Keratinocyte (primary cell): ENCODE data around the gene USP54. TPM values are rescaled to one million over a fixed set of nuclear protein-coding genes. Genes with fewer than 3 reads are reported as not detected.

Experiments used
- DNase-seq: peaks from one replicate; pipeline ENCODE4 v3.0.0-alpha.2; 2011; ENCODE audit warnings: low read depth, missing footprints, low spot score
- FAIRE-seq: peaks from 2 replicates; lab custom pipeline; 2011; peaks lifted over from hg19 to GRCh38; lab: Jason Lieb, UNC
- H2AFZ ChIP-seq: 2 replicates; pipeline ENCODE4 v1.6.0; 2012; ENCODE audit warnings: low read length, control low read depth, inconsistent platforms; ENCODE audit not compliant: control insufficient read depth
- H3K27ac ChIP-seq: 2 replicates; pipeline ENCODE4 v1.5.1; 2011; ENCODE audit warnings: low read length; ENCODE audit not compliant: control insufficient read depth, insufficient read depth
- H3K27me3 ChIP-seq: 3 replicates; pipeline ENCODE4 v1.6.0; 2011; ENCODE audit warnings: low read length; ENCODE audit not compliant: control insufficient read depth, insufficient read depth; ENCODE audit errors: extremely low read depth
- H3K36me3 ChIP-seq, 2 experiments: 2 replicates in 1 of 2; 3 replicates in 1 of 2; pipeline ENCODE4 v1.5.1; 2011; ENCODE audit warnings: low read length in 2 of 2, mild to moderate bottlenecking in 1 of 2; ENCODE audit not compliant: control insufficient read depth in 2 of 2, insufficient read depth in 2 of 2; ENCODE audit errors: extremely low read depth in 1 of 2
- H3K4me1 ChIP-seq: 3 replicates; pipeline ENCODE4 v1.5.1; 2011; ENCODE audit warnings: low read length; ENCODE audit not compliant: control insufficient read depth, insufficient read depth; ENCODE audit errors: extremely low read depth
- H3K4me2 ChIP-seq: 3 replicates; pipeline ENCODE4 v1.6.0; 2011; ENCODE audit warnings: low read depth, low read length; ENCODE audit not compliant: control insufficient read depth, insufficient read depth; ENCODE audit errors: extremely low read depth
- H3K4me3 ChIP-seq, 3 experiments: fragments of 200-600 bp in 1 of 3; sonication (generic) in 1 of 3; 2 replicates in 2 of 3; 3 replicates in 1 of 3; pipeline ENCODE4 v1.5.1; 2011 to 2016; ENCODE audit warnings: low read length in 3 of 3, mild to moderate bottlenecking in 3 of 3, control low read depth in 2 of 3, inconsistent platforms in 1 of 3, low read depth in 1 of 3, mixed read lengths in 1 of 3, mixed run types in 1 of 3, moderate library complexity in 1 of 3; ENCODE audit not compliant: control insufficient read depth in 2 of 3, insufficient read depth in 2 of 3; ENCODE audit errors: extremely low read depth in 1 of 3
- H3K79me2 ChIP-seq: 2 replicates; pipeline ENCODE4 v1.6.0; 2012; ENCODE audit warnings: low read length; ENCODE audit not compliant: control insufficient read depth, insufficient read depth
- H3K9ac ChIP-seq: 3 replicates; pipeline ENCODE4 v1.6.0; 2011; ENCODE audit warnings: low read length; ENCODE audit not compliant: control insufficient read depth, insufficient read depth; ENCODE audit errors: extremely low read depth
- H3K9me1 ChIP-seq: 3 replicates; pipeline ENCODE4 v1.6.0; 2011; ENCODE audit warnings: low read length; ENCODE audit not compliant: control insufficient read depth, insufficient read depth; ENCODE audit errors: extremely low read depth
- H3K9me3 ChIP-seq: 2 replicates; pipeline ENCODE4 v1.5.1; 2012; ENCODE audit warnings: low read depth, low read length; ENCODE audit not compliant: control insufficient read depth
- H4K20me1 ChIP-seq: 3 replicates; pipeline ENCODE4 v1.6.0; 2011; ENCODE audit warnings: low read length; ENCODE audit not compliant: control insufficient read depth, insufficient read depth; ENCODE audit errors: extremely low read depth
- CTCF ChIP-seq, 3 experiments: IDR thresholded peaks in 1 of 3; conservative IDR thresholded peaks in 1 of 3; optimal IDR thresholded peaks in 1 of 3; 2 replicates in 2 of 3; 3 replicates in 1 of 3; pipeline versions ENCODE3 to v1.5.1; 2011; ENCODE audit warnings: low read length in 3 of 3, mild to moderate bottlenecking in 3 of 3, moderate library complexity in 2 of 3, control low read depth in 1 of 3, inconsistent platforms in 1 of 3; ENCODE audit not compliant: insufficient read depth in 2 of 3; ENCODE audit errors: extremely low read depth in 1 of 3
- EZH2 ChIP-seq: IDR thresholded peaks from one replicate; pipeline ENCODE4 v1.6.1; 2012; ENCODE audit warnings: inconsistent platforms, mild to moderate bottlenecking, low read length, moderate library complexity
- dilution Hi-C: fragments of 300-500 bp; cut with MboI; formaldehyde crosslinking; loops from one replicate; pipeline ENCODE4 v1.7.0; 2020; ENCODE audit warnings: low sequenced_read_pairs; ENCODE audit not compliant: extremely low pct_ligation_motif_present
- polyA plus RNA-seq, 5 experiments: library from polyadenylated mRNA; depleted of rRNA in 3 of 5; stranded (reverse) in 3 of 5; stranded (forward) in 1 of 5; unstranded in 1 of 5; fragments of >200 nt; gene quantifications; 1 replicate in 1 of 5; 2 replicates in 3 of 5; 3 replicates in 1 of 5; pipeline versions ENCODE4 v1.2.1 to v1.2.3, GENCODE V29; 2011 to 2012; ENCODE audit warnings: missing spikeins in 2 of 5, low read depth in 1 of 5, low replicate concordance in 1 of 5

The USP54 gene
- polyA plus RNA-seq, 1 donor (not counting 4 experiments of a cell fraction or from before 2014, with no cell fraction given) = 7.6 TPM

- Histone ChIP-seq H3K9me1 (no peaks in the 10 kb centered on the region), H3K9ac (no peak overlapping the region), H3K27ac (no peak overlapping the region), H3K9me3 (no peaks in the 10 kb centered on the region), H3K4me1 (no peaks in the 10 kb centered on the region), H3K4me2 (no peak overlapping the region), H2AFZ (no peak overlapping the region), H3K36me3 (no peaks in the 10 kb centered on the region), H3K79me2 (no peaks in the 10 kb centered on the region), H3K4me3 (no peak overlapping the region), H4K20me1 (no peaks in the 10 kb centered on the region), H3K27me3 (no peaks in the 10 kb centered on the region)
- dilution Hi-C loops = loop anchor here (10.0 kb wide), 1 partner anchor 88 kb away; no protein-coding TSS in a partner anchor
- DNase-seq (no peak), FAIRE-seq (no peak)
- TF ChIP-seq EZH2 (no peak), CTCF (optimal IDR thresholded peaks at IDR 0.05 in 1 of 3, IDR thresholded peaks at IDR 0.05 in 1 of 3, conservative IDR thresholded peaks at IDR 0.05 in 1 of 3; ENCODE audit: extremely low read depth in 1 of 3, insufficient read depth in 2 of 3, low read length in 3 of 3) (no peak)
Measured at GRCh38 chr10:73537288-73537687, 53.9 kb downstream of the USP54 start.

GRCh38 chr10:73534857-73535256, 56.3 kb downstream of the USP54 start:
- dilution Hi-C loops = loop anchor here (10.0 kb wide), 1 partner anchor 90 kb away; no protein-coding TSS in a partner anchor
- TF ChIP-seq CTCF (optimal IDR thresholded peaks at IDR 0.05 in 1 of 3, IDR thresholded peaks at IDR 0.05 in 1 of 3, conservative IDR thresholded peaks at IDR 0.05 in 1 of 3; ENCODE audit: extremely low read depth in 1 of 3, insufficient read depth in 2 of 3, low read length in 3 of 3) = no peak
- no peak for TF ChIP-seq EZH2
- FAIRE-seq = no peak

More at GRCh38 chr10:73534857-73535256, 56.3 kb downstream of the USP54 start:
- Histone ChIP-seq H3K4me3 (no peak overlapping the region), H3K9ac (no peak overlapping the region), H3K27me3 (no peaks in the 10 kb centered on the region), H3K4me1 (no peaks in the 10 kb centered on the region), H3K9me3 (no peaks in the 10 kb centered on the region), H3K9me1 (no peaks in the 10 kb centered on the region), H3K36me3 (peaks cover 0 to 4% of the 10 kb centered on the region in 2 experiments), H3K79me2 (no peaks in the 10 kb centered on the region), H4K20me1 (no peaks in the 10 kb centered on the region), H3K27ac (no peak overlapping the region), H3K4me2 (no peak overlapping the region), H2AFZ (no peak overlapping the region)
- no peak for DNase-seq
